ENCODE measurements around the gene ERBB4. TPM values are rescaled to one million over a fixed set of nuclear protein-coding genes. Genes with fewer than 3 reads are reported as not detected.

Gene ERBB4
- total RNA-seq, 1 donor from 2014 or later: 2.8 TPM

DNA sequence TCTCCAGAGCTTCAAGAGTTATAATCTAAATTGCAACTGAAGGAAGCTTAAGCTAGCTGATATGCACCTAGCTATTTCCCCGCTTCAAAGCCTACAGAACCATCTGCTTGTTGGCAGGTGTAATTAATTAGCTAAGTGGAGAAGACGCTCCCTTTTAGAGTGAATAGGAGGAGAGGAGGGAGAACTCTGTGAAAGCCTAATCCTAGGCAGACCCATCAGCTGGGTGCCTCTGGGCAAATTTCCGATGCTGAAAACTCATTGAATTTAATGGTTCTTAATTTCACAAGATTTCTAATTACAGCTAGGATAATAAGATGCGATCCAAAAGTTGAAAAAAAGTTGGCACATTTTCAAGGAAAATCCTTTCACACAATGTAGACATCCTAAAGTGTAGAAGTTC lies 735.9 kb downstream of the ERBB4 start:
- Mint-ChIP-seq H3K27ac (ENCODE audit: unreplicated experiment) (no peak overlapping the region), H3K9me3 (ENCODE audit: unreplicated experiment) (no peaks in the 10 kb centered on the region), H3K27me3 (ENCODE audit: unreplicated experiment) (no peaks in the 10 kb centered on the region), H3K4me3 (ENCODE audit: unreplicated experiment) (no peak overlapping the region), H3K36me3 (ENCODE audit: unreplicated experiment) (no peaks in the 10 kb centered on the region), H3K4me1 (ENCODE audit: unreplicated experiment) (no peaks in the 10 kb centered on the region)
- no peak for DNase-seq (ENCODE audit: extremely low spot score, unreplicated experiment)
- TF ChIP-seq, protein P1, sequence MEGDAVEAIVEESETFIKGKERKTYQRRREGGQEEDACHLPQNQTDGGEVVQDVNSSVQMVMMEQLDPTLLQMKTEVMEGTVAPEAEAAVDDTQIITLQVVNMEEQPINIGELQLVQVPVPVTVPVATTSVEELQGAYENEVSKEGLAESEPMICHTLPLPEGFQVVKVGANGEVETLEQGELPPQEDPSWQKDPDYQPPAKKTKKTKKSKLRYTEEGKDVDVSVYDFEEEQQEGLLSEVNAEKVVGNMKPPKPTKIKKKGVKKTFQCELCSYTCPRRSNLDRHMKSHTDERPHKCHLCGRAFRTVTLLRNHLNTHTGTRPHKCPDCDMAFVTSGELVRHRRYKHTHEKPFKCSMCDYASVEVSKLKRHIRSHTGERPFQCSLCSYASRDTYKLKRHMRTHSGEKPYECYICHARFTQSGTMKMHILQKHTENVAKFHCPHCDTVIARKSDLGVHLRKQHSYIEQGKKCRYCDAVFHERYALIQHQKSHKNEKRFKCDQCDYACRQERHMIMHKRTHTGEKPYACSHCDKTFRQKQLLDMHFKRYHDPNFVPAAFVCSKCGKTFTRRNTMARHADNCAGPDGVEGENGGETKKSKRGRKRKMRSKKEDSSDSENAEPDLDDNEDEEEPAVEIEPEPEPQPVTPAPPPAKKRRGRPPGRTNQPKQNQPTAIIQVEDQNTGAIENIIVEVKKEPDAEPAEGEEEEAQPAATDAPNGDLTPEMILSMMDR (IDR thresholded peaks at IDR 0.05): no peak

DNA sequence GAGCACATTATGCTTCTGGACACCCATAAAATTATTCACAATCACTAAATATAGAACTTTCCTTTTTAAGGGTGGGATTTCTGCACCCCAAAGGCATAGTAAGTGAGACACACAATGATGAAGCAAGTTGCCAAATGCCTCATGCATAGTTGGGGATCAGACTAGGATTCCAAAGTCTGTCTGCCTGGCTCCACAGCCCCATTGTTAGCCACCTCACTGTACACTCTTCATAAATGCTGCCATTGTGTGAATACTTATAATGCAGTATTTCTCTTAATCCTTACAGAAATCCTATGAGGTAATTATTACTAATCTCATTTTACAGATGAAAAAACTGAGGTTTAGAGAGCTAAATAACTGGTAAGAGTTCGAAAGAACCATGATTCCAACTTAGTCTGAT lies 738.6 kb downstream of the ERBB4 start:
- TF ChIP-seq, protein P1 (IDR thresholded peaks at IDR 0.05): no peak

DNA sequence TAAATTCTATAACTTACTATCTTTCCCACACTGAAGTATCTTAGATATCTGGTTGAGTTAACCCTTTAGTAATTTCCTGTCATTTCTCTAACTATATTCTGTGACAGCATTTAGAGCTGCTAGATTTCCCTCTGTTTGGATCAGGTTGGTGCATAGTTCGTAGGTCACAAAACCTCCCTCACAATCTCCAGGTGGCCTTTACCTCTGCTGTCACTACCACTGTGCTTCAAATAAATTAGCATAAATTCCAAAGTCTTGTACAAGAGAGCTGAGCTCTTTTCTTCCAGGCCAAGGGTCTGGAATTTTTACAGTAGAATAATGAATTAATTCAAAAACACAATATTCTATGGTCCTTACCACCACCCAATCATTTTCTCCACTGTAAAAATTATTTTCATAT lies 739.7 kb downstream of the ERBB4 start:
- H3K36me3 Mint-ChIP-seq (ENCODE audit: unreplicated experiment): no peaks in the 10 kb centered on the region
- no peaks in the 10 kb centered on the region for H3K4me1 Mint-ChIP-seq (ENCODE audit: unreplicated experiment)
- TF ChIP-seq, protein P1 (IDR thresholded peaks at IDR 0.05): no peak
- H3K9me3 Mint-ChIP-seq (ENCODE audit: unreplicated experiment): no peaks in the 10 kb centered on the region
- no peak for DNase-seq (ENCODE audit: extremely low spot score, unreplicated experiment)
- H3K27me3 Mint-ChIP-seq (ENCODE audit: unreplicated experiment): no peaks in the 10 kb centered on the region
- H3K27ac Mint-ChIP-seq (ENCODE audit: unreplicated experiment): no peak overlapping the region
- H3K4me3 Mint-ChIP-seq (ENCODE audit: unreplicated experiment): no peak overlapping the region

More for the DNA sequence above, 738.6 kb downstream of the ERBB4 start:
- Mint-ChIP-seq H3K9me3 (ENCODE audit: unreplicated experiment) (no peaks in the 10 kb centered on the region), H3K36me3 (ENCODE audit: unreplicated experiment) (no peaks in the 10 kb centered on the region), H3K4me3 (ENCODE audit: unreplicated experiment) (no peak overlapping the region), H3K27ac (ENCODE audit: unreplicated experiment) (no peak overlapping the region), H3K27me3 (ENCODE audit: unreplicated experiment) (no peaks in the 10 kb centered on the region), H3K4me1 (ENCODE audit: unreplicated experiment) (no peaks in the 10 kb centered on the region)
- DNase-seq (ENCODE audit: extremely low spot score, unreplicated experiment): no peak

DNA sequence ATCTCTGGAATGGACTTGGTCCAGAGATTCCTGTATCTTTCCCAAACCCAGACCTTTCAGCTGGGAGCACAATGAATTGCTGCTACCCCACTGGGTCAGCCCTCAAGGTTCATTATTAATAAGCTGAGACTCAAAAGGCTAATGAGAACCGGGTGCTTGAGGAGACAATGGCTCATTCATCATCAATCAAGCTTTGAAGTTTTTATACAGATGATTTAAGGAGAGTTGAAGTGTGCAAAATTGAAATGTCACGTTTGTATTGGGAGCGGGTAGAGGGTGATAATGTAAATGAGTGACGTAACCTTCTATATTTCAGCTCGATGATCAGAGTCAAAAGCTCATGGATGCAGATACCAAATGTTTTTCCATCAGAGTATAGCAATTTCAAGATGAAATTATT lies 744.9 kb downstream of the ERBB4 start:
- Mint-ChIP-seq H3K4me3 (ENCODE audit: unreplicated experiment) (no peak overlapping the region), H3K9me3 (ENCODE audit: unreplicated experiment) (no peaks in the 10 kb centered on the region), H3K36me3 (ENCODE audit: unreplicated experiment) (no peaks in the 10 kb centered on the region), H3K4me1 (ENCODE audit: unreplicated experiment) (no peaks in the 10 kb centered on the region), H3K27ac (ENCODE audit: unreplicated experiment) (no peak overlapping the region), H3K27me3 (ENCODE audit: unreplicated experiment) (no peaks in the 10 kb centered on the region)
- TF ChIP-seq, protein P1 (IDR thresholded peaks at IDR 0.05): no peak
- DNase-seq (ENCODE audit: extremely low spot score, unreplicated experiment): no peak

DNA sequence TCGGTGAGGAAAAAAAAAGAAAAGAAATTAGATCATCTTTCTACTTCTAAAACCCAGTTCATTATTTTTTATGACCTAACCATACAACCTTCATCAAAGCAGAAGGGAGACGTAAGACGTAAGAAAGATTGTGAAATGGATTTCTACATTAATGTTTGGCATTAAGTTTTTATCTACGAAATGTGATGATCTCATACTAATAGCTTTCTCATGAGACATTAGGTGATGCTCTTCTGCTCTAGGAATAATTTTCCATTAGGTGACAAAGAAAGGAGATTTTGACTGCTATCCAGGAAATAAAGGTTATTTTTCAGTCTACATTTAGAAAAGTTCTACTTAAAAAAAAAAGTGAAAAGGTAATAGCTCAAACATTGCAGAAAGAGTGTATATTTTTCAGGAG lies 748.6 kb downstream of the ERBB4 start:
- H3K4me3 Mint-ChIP-seq (ENCODE audit: unreplicated experiment): no peak overlapping the region
- no peak for DNase-seq (ENCODE audit: extremely low spot score, unreplicated experiment)
- no peak overlapping the region for H3K27ac Mint-ChIP-seq (ENCODE audit: unreplicated experiment)
- no peaks in the 10 kb centered on the region for H3K27me3 Mint-ChIP-seq (ENCODE audit: unreplicated experiment)
- no peaks in the 10 kb centered on the region for H3K36me3 Mint-ChIP-seq (ENCODE audit: unreplicated experiment)
- H3K9me3 Mint-ChIP-seq (ENCODE audit: unreplicated experiment): no peaks in the 10 kb centered on the region
- no peaks in the 10 kb centered on the region for H3K4me1 Mint-ChIP-seq (ENCODE audit: unreplicated experiment)
- TF ChIP-seq, protein P1 (IDR thresholded peaks at IDR 0.05): no peak
